Measurements from ENCODE around the gene BRK1. TPM values are rescaled to one million over a fixed set of nuclear protein-coding genes. Genes with fewer than 3 reads are reported as not detected.

BRK1 gene
- total and polyA plus RNA-seq, 9 of the 15 experiments (the other 6 are each of a cell fraction or from before 2014, with no cell fraction given), result 105 to 634 (median 250) TPM

DNA sequence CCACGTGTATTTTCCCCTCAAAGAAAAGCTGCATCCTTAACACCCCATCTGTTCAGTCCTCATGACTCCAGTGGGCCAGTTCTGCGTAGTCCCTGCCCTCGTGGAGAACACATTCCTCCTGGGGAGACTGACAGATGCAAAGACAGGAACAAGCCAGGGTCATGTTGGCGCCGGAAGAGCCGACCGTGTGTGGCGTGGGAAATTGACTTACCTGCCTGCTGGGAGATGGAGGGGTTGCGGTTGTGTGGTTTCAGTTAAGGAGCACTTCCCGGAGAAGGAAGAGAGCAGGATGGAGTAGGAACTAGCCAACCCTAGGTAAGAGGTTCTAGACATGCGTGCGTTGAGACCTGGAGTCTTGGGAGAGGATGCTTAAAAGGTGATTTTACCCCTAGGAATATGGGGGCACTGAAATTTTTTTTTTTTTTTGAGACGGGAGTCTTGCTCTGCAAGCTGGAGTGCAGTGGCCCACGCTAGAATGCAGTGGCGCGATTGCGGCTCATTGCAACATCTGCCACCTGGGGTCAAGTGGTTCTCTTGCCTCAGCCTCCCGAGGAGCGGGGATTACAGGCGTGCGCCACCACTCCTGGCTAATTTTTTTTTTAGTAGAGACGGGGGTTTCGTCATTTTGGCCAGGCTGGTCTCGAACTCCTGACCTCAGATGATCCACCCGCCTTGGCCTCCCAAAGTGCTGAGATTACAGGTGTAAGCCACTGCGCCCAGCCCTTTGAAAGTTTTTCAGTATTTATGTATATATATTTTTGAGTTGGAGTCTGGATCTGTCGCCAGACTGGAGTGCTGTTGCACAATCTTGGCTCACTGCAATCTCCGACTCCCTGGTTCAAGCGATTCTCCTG lies 27.5 kb downstream of the BRK1 start (continued):
- TF ChIP-seq, protein P1, sequence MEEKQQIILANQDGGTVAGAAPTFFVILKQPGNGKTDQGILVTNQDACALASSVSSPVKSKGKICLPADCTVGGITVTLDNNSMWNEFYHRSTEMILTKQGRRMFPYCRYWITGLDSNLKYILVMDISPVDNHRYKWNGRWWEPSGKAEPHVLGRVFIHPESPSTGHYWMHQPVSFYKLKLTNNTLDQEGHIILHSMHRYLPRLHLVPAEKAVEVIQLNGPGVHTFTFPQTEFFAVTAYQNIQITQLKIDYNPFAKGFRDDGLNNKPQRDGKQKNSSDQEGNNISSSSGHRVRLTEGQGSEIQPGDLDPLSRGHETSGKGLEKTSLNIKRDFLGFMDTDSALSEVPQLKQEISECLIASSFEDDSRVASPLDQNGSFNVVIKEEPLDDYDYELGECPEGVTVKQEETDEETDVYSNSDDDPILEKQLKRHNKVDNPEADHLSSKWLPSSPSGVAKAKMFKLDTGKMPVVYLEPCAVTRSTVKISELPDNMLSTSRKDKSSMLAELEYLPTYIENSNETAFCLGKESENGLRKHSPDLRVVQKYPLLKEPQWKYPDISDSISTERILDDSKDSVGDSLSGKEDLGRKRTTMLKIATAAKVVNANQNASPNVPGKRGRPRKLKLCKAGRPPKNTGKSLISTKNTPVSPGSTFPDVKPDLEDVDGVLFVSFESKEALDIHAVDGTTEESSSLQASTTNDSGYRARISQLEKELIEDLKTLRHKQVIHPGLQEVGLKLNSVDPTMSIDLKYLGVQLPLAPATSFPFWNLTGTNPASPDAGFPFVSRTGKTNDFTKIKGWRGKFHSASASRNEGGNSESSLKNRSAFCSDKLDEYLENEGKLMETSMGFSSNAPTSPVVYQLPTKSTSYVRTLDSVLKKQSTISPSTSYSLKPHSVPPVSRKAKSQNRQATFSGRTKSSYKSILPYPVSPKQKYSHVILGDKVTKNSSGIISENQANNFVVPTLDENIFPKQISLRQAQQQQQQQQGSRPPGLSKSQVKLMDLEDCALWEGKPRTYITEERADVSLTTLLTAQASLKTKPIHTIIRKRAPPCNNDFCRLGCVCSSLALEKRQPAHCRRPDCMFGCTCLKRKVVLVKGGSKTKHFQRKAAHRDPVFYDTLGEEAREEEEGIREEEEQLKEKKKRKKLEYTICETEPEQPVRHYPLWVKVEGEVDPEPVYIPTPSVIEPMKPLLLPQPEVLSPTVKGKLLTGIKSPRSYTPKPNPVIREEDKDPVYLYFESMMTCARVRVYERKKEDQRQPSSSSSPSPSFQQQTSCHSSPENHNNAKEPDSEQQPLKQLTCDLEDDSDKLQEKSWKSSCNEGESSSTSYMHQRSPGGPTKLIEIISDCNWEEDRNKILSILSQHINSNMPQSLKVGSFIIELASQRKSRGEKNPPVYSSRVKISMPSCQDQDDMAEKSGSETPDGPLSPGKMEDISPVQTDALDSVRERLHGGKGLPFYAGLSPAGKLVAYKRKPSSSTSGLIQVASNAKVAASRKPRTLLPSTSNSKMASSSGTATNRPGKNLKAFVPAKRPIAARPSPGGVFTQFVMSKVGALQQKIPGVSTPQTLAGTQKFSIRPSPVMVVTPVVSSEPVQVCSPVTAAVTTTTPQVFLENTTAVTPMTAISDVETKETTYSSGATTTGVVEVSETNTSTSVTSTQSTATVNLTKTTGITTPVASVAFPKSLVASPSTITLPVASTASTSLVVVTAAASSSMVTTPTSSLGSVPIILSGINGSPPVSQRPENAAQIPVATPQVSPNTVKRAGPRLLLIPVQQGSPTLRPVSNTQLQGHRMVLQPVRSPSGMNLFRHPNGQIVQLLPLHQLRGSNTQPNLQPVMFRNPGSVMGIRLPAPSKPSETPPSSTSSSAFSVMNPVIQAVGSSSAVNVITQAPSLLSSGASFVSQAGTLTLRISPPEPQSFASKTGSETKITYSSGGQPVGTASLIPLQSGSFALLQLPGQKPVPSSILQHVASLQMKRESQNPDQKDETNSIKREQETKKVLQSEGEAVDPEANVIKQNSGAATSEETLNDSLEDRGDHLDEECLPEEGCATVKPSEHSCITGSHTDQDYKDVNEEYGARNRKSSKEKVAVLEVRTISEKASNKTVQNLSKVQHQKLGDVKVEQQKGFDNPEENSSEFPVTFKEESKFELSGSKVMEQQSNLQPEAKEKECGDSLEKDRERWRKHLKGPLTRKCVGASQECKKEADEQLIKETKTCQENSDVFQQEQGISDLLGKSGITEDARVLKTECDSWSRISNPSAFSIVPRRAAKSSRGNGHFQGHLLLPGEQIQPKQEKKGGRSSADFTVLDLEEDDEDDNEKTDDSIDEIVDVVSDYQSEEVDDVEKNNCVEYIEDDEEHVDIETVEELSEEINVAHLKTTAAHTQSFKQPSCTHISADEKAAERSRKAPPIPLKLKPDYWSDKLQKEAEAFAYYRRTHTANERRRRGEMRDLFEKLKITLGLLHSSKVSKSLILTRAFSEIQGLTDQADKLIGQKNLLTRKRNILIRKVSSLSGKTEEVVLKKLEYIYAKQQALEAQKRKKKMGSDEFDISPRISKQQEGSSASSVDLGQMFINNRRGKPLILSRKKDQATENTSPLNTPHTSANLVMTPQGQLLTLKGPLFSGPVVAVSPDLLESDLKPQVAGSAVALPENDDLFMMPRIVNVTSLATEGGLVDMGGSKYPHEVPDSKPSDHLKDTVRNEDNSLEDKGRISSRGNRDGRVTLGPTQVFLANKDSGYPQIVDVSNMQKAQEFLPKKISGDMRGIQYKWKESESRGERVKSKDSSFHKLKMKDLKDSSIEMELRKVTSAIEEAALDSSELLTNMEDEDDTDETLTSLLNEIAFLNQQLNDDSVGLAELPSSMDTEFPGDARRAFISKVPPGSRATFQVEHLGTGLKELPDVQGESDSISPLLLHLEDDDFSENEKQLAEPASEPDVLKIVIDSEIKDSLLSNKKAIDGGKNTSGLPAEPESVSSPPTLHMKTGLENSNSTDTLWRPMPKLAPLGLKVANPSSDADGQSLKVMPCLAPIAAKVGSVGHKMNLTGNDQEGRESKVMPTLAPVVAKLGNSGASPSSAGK (IDR thresholded peaks at IDR 0.05), result no peak
- no peak for TF ChIP-seq TAF15 (IDR thresholded peaks at IDR 0.05; ENCODE audit: low read depth, low read length)
- peak; percentile 71; the same call in 1 of the 2 replicates for TF ChIP-seq ADNP (tag; IDR thresholded peaks at IDR 0.05)
- TF ChIP-seq SNRNP70 (optimal IDR thresholded peaks at IDR 0.05; ENCODE audit: low read depth, low read length), result no peak
- TF ChIP-seq XRCC3 (IDR thresholded peaks at IDR 0.05), result no peak
- no peak; a peak in 2 of 4 replicates for TF ChIP-seq NRF1 (conservative IDR thresholded peaks at IDR 0.05 in 1 of 2, IDR thresholded peaks at IDR 0.05 in 1 of 2)

All from K562 (cell line).